HG02759 (cell line): ENCODE data around the gene NAA16.

Experiments used
- ATAC-seq: cut with Tn5 transposase; IDR thresholded peaks from one replicate; pipeline ENCODE4 v1.9.1; 2021; ENCODE audit warnings: mild to moderate bottlenecking, moderate library complexity; ENCODE audit not compliant: unreplicated experiment

NAA16 gene

GRCh38 chr13:41302743-41303142 is 8.3 kb upstream of the NAA16 start:
- no peak for ATAC-seq

- no peak for ATAC-seq
Observed at GRCh38 chr13:41304551-41304950, 6.5 kb upstream of the NAA16 start.

GRCh38 chr13:41306271-41307145 is 4.6 kb upstream of the NAA16 start:
- ATAC-seq: no peak

GRCh38 chr13:41307884-41308640 is 3.0 kb upstream of the NAA16 start:
- ATAC-seq: no peak

GRCh38 chr13:41311406-41312175 is 524 bp downstream of the NAA16 start:
- peak; percentile 66 for ATAC-seq

- ATAC-seq: no peak
Observed at GRCh38 chr13:41312176-41312500, 1.1 kb downstream of the NAA16 start.

- ATAC-seq: no peak
Observed at GRCh38 chr13:41313117-41313516, 2.0 kb downstream of the NAA16 start.

- no peak for ATAC-seq
Observed at GRCh38 chr13:41313659-41314197, 2.7 kb downstream of the NAA16 start.

GRCh38 chr13:41315443-41316047 is 4.5 kb downstream of the NAA16 start:
- ATAC-seq: no peak

GRCh38 chr13:41317243-41317642 is 6.2 kb downstream of the NAA16 start:
- no peak for ATAC-seq

GRCh38 chr13:41325752-41326151 is 14.7 kb downstream of the NAA16 start:
- no peak for ATAC-seq

GRCh38 chr13:41326661-41327060 is 15.6 kb downstream of the NAA16 start:
- peak; percentile 67 for ATAC-seq

- no peak for ATAC-seq
Observed at GRCh38 chr13:41327994-41328790, 17.1 kb downstream of the NAA16 start.

GRCh38 chr13:41332829-41333228 is 21.8 kb downstream of the NAA16 start:
- ATAC-seq: no peak

GRCh38 chr13:41334810-41335209 is 23.7 kb downstream of the NAA16 start:
- no peak for ATAC-seq

- ATAC-seq: no peak
Observed at GRCh38 chr13:41344358-41344757, 33.3 kb downstream of the NAA16 start.

- ATAC-seq: no peak
Observed at GRCh38 chr13:41345165-41345913, 34.3 kb downstream of the NAA16 start.

GRCh38 chr13:41345914-41346589 is 35.0 kb downstream of the NAA16 start:
- ATAC-seq: no peak
